Lower leg skin (tissue), 4 donors: ENCODE results near the gene CYB5A. TPM values are rescaled to one million over a fixed set of nuclear protein-coding genes. Genes with fewer than 3 reads are reported as not detected.
"Not testable (repeated sequence)": the region's sequence is repeated elsewhere in the genome, so short reads cannot be mapped to it uniquely, and the experiment has no call there.

ENCODE experiments used
- DNase-seq, 2 donors: peaks; one replicate each; pipeline ENCODE4 v3.0.0-alpha.2; 2019; ENCODE audit warnings: low spot score in 2 of 2
- H3K4me3 ChIP-seq: fragments of 200-600 bp; sonication (generic); 2 replicates; pipeline ENCODE4 v1.5.1; 2017; ENCODE audit warnings: mild to moderate bottlenecking, low read depth; ENCODE audit not compliant: poor library complexity, severe bottlenecking
- CTCF ChIP-seq, 3 donors: fragments of 450-650 bp; IDR thresholded peaks; one replicate each; pipeline ENCODE4 v1.5.1; 2016; ENCODE audit warnings: antibody characterized with exemption in 3 of 3, mild to moderate bottlenecking in 3 of 3, moderate library complexity in 2 of 3
- POLR2A ChIP-seq, 2 donors: fragments of 450-650 bp; IDR thresholded peaks; one replicate each; pipeline ENCODE4 v1.6.1; 2016 to 2017; ENCODE audit warnings: antibody characterized with exemption in 2 of 2, mild to moderate bottlenecking in 1 of 2, moderate library complexity in 1 of 2
- WGBS, 2 donors: methylation state at CpG; one replicate each; pipeline ENCODE4 v1.1.5; 2018; 5-methylcytosine and 5-hydroxymethylcytosine counted together
- intact Hi-C: fragments of 100-400 bp; cut with DNase I; formaldehyde crosslinking; loops from one replicate; pipeline ENCODE4 v1.15.0; 2023; ENCODE audit warnings: low total_unique reads
- total RNA-seq, 4 donors: library from RNA; depleted of rRNA; stranded (reverse); fragments of >200 nt; gene quantifications; one replicate each; pipeline ENCODE4 v1.1.0, GENCODE V29; 2016

Gene CYB5A
- total RNA-seq, 4 donors from 2014 or later, result 106 to 290 (median 173) TPM

- 82 to 85% methylated on average over 1 of the region's 1 CpG for WGBS, 2 donors
- intact Hi-C loops, result no loop called here
Observed at GRCh38 chr18:74303936-74304335, 12.2 kb upstream of the CYB5A start.

GRCh38 chr18:74303306-74303705, 11.5 kb upstream of the CYB5A start:
- 54 to 86% methylated on average over 5 of the region's 5 CpGs for WGBS, 2 donors
- no peak for DNase-seq
- no peak overlapping the region for H3K4me3 ChIP-seq
- no peak for TF ChIP-seq CTCF (IDR thresholded peaks at IDR 0.05)
- no peak for TF ChIP-seq POLR2A (IDR thresholded peaks at IDR 0.05)
- intact Hi-C loops, result no loop called here

More at GRCh38 chr18:74303936-74304335, 12.2 kb upstream of the CYB5A start:
- DNase-seq, result no peak
- TF ChIP-seq CTCF (IDR thresholded peaks at IDR 0.05), result no peak
- no peak for TF ChIP-seq POLR2A (IDR thresholded peaks at IDR 0.05)
- no peak overlapping the region for H3K4me3 ChIP-seq

GRCh38 chr18:74299746-74300145, 8.0 kb upstream of the CYB5A start:
- no peak for DNase-seq
- WGBS, 2 donors, result 59 to 72% methylated on average over 3 of the region's 3 CpGs
- intact Hi-C loops, result no loop called here
- H3K4me3 ChIP-seq, result no peak overlapping the region
- TF ChIP-seq POLR2A (IDR thresholded peaks at IDR 0.05) (no peak), CTCF (IDR thresholded peaks at IDR 0.05) (no peak)

- no peak overlapping the region for H3K4me3 ChIP-seq
- no peak for DNase-seq
- WGBS, 2 donors, result 84 to 89% methylated on average over 1 of the region's 1 CpG
- intact Hi-C loops, result no loop called here
- TF ChIP-seq CTCF (IDR thresholded peaks at IDR 0.05), result no peak
- no peak for TF ChIP-seq POLR2A (IDR thresholded peaks at IDR 0.05)
Observed at GRCh38 chr18:74299162-74299561, 7.4 kb upstream of the CYB5A start.

- H3K4me3 ChIP-seq, result no peak overlapping the region
- intact Hi-C loops, result no loop called here
- TF ChIP-seq CTCF (IDR thresholded peaks at IDR 0.05) (no peak), POLR2A (IDR thresholded peaks at IDR 0.05) (no peak)
- DNase-seq, result no peak
- WGBS, 2 donors, result 92 to 93% methylated on average over 8 of the region's 8 CpGs
Observed at GRCh38 chr18:74294526-74294925, 2.8 kb upstream of the CYB5A start.

- intact Hi-C loops, H3K4me3 ChIP-seq: not testable (repeated sequence)
- 81 to 83% methylated on average over 3 of the region's 3 CpGs for WGBS, 2 donors
Observed at GRCh38 chr18:74292982-74293381, 1.2 kb upstream of the CYB5A start.

More at GRCh38 chr18:74292982-74293381, 1.2 kb upstream of the CYB5A start:
- DNase-seq, result not testable (repeated sequence)
